Measurements from ENCODE around the gene ZNF75A. TPM values are rescaled to one million over a fixed set of nuclear protein-coding genes. Genes with fewer than 3 reads are reported as not detected.
A peak's percentile ranks its signal among the peaks of the same experiment; 100 is the strongest.

The ZNF75A gene
- total and polyA plus RNA-seq, 2 experiments from 2014 or later = 29.6 to 36.9 TPM

- no peak for TF ChIP-seq REST (IDR thresholded peaks at IDR 0.05; ENCODE audit: unreplicated experiment)
Measured at GRCh38 chr16:3283543-3284447, 21.5 kb upstream of the ZNF75A start (continued).

- Histone ChIP-seq H3K27me3 (ENCODE audit: insufficient read depth) (0 out of 2 replicates have a peak, but pooled peaks cover 4% of the 10 kb centered on the region), H4K20me1 (replicated peaks; ENCODE audit: insufficient read depth) (peaks cover 16% of the 10 kb centered on the region; the same call in 1 of the 2 replicates), H3K27ac (ENCODE audit: low read depth) (no peak overlapping the region), H3K4me1 (ENCODE audit: insufficient read depth) (peaks cover 24% of the 10 kb centered on the region), H3K4me3 (peak overlapping the region; percentile 98), H3K4me2 (peak overlapping the region; percentile 99), H3K79me2 (replicated peaks; ENCODE audit: insufficient read depth) (peaks cover 61% of the 10 kb centered on the region), H2AFZ (no peak overlapping the region), H3K9me2 (ENCODE audit: insufficient read depth) (no peaks in the 10 kb centered on the region; the same call in 1 of the 2 replicates), H3F3A (replicated peaks; ENCODE audit: low read depth) (no peaks in the 10 kb centered on the region), H3K36me3 (ENCODE audit: insufficient read depth) (peaks cover 35% of the 10 kb centered on the region)
- ATAC-seq (no peak), DNase-seq (ENCODE audit: low spot score) (peak; percentile 31)
- H3K27me3 Mint-ChIP-seq (ENCODE audit: insufficient read depth, low read depth, poor library complexity) = peaks cover 24% of the 10 kb centered on the region
- peaks cover 18% of the 10 kb centered on the region for H3K4me1 Mint-ChIP-seq
- peaks cover 51% of the 10 kb centered on the region for H3K9me3 Mint-ChIP-seq
- peak overlapping the region; percentile 99 for H3K4me3 Mint-ChIP-seq
- H3K36me3 Mint-ChIP-seq (ENCODE audit: low read depth) = peaks cover 65% of the 10 kb centered on the region
- no peak overlapping the region for H3K27ac Mint-ChIP-seq
- TF ChIP-seq ZNF331 (CRISPR knock-in tag; IDR thresholded peaks at IDR 0.05; ENCODE audit: low read depth) (no peak), CTCF (conservative IDR thresholded peaks at IDR 0.05; ENCODE audit: low read depth in 2 of 2) (no peak), POLR2AphosphoS5 (IDR thresholded peaks at IDR 0.05; ENCODE audit: low read depth) (no peak), NANOG (IDR thresholded peaks at IDR 0.05; ENCODE audit: borderline replicate concordance) (no peak), CREB1 (CRISPR knock-in tag; IDR thresholded peaks at IDR 0.05; ENCODE audit: low read depth) (no peak), REST (IDR thresholded peaks at IDR 0.05; ENCODE audit: unreplicated experiment) (no peak), JUNB (IDR thresholded peaks at IDR 0.05; ENCODE audit: unreplicated experiment) (no peak), STAT1 (IDR thresholded peaks at IDR 0.05; ENCODE audit: unreplicated experiment) (no peak)
- TF ChIP-seq, protein P1, sequence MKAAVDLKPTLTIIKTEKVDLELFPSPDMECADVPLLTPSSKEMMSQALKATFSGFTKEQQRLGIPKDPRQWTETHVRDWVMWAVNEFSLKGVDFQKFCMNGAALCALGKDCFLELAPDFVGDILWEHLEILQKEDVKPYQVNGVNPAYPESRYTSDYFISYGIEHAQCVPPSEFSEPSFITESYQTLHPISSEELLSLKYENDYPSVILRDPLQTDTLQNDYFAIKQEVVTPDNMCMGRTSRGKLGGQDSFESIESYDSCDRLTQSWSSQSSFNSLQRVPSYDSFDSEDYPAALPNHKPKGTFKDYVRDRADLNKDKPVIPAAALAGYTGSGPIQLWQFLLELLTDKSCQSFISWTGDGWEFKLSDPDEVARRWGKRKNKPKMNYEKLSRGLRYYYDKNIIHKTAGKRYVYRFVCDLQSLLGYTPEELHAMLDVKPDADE (IDR thresholded peaks at IDR 0.05) = no peak
Measured at GRCh38 chr16:3285131-3285530, 20.2 kb upstream of the ZNF75A start.
